Mucosa of rectum (tissue), 2 donors: ENCODE measurements around the gene SULT1A4.
"Not testable (repeated sequence)": the region's sequence is repeated elsewhere in the genome, so short reads cannot be mapped to it uniquely, and the experiment has no call there.

ENCODE experiments used
- H3K27ac ChIP-seq, 2 donors: one replicate each; pipeline ENCODE4 v1.7.0; 2013; ENCODE audit warnings: inconsistent platforms in 2 of 2, low read depth in 2 of 2, low read length in 2 of 2
- H3K27me3 ChIP-seq, 2 donors: one replicate each; pipeline ENCODE4 v1.7.0; 2013; ENCODE audit warnings: low read length in 2 of 2; ENCODE audit not compliant: control insufficient read depth in 2 of 2, insufficient read depth in 2 of 2
- H3K36me3 ChIP-seq, 2 donors: one replicate each; pipeline ENCODE4 v1.7.0; 2013; ENCODE audit warnings: low read length in 2 of 2; ENCODE audit not compliant: control insufficient read depth in 2 of 2, insufficient read depth in 2 of 2
- H3K4me1 ChIP-seq, 2 donors: one replicate each; pipeline ENCODE4 v1.7.0; 2013; ENCODE audit warnings: low read length in 2 of 2, mild to moderate bottlenecking in 1 of 2; ENCODE audit not compliant: control insufficient read depth in 2 of 2, insufficient read depth in 2 of 2
- H3K4me3 ChIP-seq, 2 donors: one replicate each; pipeline ENCODE4 v1.7.0; 2013; ENCODE audit warnings: low read length in 2 of 2
- H3K9ac ChIP-seq, 2 donors: one replicate each; pipeline ENCODE4 v1.7.0; 2013; ENCODE audit warnings: low read length in 2 of 2, low read depth in 1 of 2, mild to moderate bottlenecking in 1 of 2
- H3K9me3 ChIP-seq, 2 donors: one replicate each; pipeline ENCODE4 v1.7.0; 2013; ENCODE audit warnings: low read length in 2 of 2; ENCODE audit not compliant: control insufficient read depth in 2 of 2
- donor health status: healthy.
- donor health status: Normal muscosa, but diverticular disease.

Gene SULT1A4

DNA sequence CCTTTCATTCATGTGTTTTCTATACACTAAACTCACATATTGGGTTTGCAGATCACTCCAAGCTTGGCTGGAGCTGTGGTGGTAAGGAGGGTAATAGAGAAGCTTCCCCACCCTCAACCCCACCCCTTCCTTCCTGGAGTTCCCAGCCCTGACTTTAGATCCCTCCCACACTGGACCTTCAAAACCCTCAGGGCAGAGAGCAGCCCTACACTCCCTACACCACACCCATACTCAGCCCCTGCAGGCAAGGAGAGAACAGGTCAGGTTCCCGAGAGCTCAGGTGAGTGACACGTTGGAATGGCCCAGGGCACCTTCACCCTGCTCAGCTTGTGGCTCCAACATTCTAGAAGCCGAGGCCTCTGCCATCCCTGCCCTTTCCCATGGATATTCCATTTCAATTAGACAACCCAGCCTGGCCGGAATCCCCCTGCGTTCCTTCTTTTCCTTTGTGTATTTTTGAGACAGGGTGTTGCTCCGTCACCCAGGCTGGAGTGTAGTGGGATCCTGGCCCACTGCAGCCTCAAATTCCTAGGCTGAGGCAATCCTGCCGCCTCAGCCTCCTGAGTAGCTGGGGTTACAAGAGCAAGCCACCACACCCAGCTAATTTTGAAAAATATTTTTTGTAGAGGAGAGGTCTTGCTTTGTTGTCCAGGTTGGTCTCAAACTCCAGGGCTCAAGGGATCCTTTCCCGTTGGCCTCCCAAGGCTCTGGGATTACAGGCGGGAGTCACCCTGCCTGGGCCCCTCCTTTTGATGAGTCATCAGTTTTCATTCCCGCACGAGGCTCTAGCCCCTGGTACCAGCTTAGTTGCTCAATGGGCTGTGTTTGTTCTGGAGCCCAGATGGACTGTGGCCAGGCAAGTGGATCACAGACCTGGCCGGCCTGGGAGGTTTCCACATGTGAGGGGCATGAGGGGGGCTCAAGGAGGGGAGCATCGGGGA lies at the start of gene SULT1A4:
TSS of gene SULT1A4 (plus strand) at position 208 of the 941 bp plus-strand sequence. CDS start 1,473 bp downstream, outside the sequence.
- not testable (repeated sequence) for H3K4me3 ChIP-seq, H3K27me3 ChIP-seq, H3K27ac ChIP-seq, H3K4me1 ChIP-seq, H3K9ac ChIP-seq, H3K9me3 ChIP-seq, H3K36me3 ChIP-seq

DNA sequence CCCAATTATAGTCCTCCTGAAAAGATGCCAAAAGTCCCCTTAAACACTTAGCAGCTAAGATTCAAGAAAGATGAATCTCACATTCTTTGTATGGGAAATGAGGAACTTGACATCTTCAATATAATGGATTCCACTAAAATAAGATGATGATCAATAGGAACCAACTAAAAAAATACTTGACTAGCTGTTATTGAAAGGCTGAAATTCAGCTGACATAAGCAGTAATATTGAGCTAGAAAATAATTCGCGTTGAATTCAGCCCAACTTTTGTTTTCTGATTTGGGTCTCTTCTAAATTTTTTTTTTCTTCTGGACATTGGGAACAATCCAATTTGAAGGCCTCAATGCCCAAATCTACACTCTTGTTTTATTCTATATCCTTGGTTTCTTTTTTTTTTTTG lies 36.1 kb upstream of the SULT1A4 start:
- not testable (repeated sequence) for H3K9me3 ChIP-seq, H3K4me1 ChIP-seq, H3K27me3 ChIP-seq, H3K36me3 ChIP-seq, H3K9ac ChIP-seq, H3K4me3 ChIP-seq, H3K27ac ChIP-seq

DNA sequence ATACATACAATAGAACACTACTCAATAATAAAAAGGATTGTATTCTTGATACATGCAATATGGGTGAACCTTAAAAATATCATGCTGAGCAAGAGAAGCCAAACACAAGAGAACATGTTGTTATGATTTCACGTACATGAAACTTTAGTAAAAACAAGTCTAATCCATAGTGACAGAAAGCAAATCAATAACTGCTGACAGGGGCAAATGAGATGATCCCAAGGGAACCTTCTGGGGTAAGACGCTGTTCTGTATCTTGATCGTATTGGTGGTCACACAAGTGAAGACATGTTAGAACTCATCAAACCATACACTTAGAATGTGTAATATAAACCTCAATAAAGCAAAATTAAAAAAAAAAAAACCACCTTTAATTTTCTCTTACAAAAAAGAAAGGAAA lies 34.3 kb upstream of the SULT1A4 start:
- H3K4me1 ChIP-seq, H3K9me3 ChIP-seq, H3K27ac ChIP-seq, H3K9ac ChIP-seq, H3K4me3 ChIP-seq, H3K27me3 ChIP-seq, H3K36me3 ChIP-seq: not testable (repeated sequence)

DNA sequence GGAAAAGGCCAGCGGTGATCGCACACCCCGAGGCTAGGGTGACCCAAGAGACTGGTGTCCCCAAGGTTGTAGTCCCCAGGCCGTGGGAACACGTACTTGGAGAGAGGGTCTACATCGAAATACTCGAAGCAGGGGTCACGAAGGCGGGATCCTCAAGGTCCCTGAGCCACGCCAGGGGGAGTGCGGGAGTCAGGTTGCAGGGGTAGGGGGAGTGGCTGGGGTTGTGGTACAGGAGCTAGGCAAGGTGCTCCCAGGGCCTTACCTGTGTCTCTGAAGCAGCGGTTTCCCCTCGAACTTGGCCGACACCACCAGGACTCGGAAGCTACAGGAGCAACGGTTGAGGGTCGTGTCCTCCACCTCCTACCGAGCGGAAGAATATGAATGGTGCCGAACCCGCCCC lies 6.0 kb upstream of the SULT1A4 start:
- H3K4me3 ChIP-seq, H3K27ac ChIP-seq, H3K4me1 ChIP-seq, H3K36me3 ChIP-seq, H3K9me3 ChIP-seq, H3K27me3 ChIP-seq, H3K9ac ChIP-seq: not testable (repeated sequence)

DNA sequence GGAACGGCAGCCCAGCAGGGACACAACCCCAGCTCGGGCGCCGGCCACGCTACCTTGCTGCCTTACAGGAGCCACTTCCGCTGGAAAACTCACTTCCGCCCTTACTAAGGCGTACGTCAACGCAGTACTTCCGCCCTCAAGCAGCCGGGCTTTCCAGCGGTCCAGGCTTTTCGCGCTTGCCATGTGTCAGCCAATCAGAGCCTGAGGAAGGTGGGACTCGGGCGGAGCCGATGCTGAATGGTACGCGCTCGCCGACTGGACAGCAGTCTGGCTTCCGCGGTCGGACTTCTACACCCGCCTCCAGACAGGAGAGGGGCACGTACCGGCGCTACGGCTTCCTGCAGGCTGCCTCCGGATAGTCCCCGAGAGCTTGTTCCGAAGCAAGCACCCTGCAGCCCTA lies 5.4 kb upstream of the SULT1A4 start, which contains the start of the genes BOLA2 and SLX1B:
TSS of gene BOLA2 (minus strand) at position 83 of the 400 bp plus-strand sequence. CDS start 98 bp downstream, outside the sequence.
TSS of gene SLX1B (plus strand) at position 265 of the 400 bp plus-strand sequence.
- not testable (repeated sequence) for H3K4me1 ChIP-seq, H3K4me3 ChIP-seq, H3K36me3 ChIP-seq, H3K9me3 ChIP-seq, H3K27ac ChIP-seq, H3K9ac ChIP-seq, H3K27me3 ChIP-seq

DNA sequence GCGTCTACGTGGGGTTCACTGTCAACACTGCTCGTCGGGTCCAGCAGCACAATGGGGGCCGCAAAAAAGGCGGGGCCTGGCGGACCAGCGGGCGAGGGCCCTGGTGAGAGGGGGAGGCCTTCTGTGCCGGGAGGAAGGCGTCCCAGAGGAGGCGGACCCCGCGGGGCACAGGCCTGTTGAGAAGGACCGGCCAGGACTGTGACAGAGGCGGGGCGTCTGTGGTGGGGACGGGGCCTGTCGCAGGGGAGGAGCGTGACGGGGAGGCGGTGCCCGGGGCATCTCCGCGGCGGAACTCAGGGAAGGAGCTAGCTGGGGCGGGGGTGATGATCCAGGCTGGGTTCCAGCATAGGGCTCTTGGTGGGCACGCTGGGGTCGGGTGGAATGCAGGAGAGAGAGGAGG lies 4.9 kb upstream of the SULT1A4 start:
- H3K27me3 ChIP-seq, H3K4me3 ChIP-seq, H3K9me3 ChIP-seq, H3K27ac ChIP-seq, H3K9ac ChIP-seq, H3K36me3 ChIP-seq, H3K4me1 ChIP-seq: not testable (repeated sequence)

DNA sequence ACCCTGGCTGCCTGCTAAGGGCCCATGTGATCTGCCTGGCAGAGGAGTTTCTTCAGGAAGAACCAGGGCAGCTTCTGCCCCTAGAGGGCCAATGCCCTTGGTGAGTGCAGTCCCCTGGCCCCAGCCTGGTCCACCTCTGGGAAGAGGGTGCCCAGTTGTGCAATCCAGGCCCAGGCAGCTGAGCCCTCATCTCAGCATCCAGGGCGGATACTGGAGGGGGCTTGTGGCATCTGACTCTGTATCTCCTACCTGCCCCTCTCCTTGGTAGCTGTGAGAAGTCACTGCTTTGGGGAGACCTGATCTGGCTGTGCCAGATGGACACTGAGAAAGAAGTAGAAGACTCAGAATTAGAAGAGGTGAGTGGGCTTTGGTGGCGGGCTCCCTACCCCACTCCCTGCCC lies 2.1 kb upstream of the SULT1A4 start:
- not testable (repeated sequence) for H3K9ac ChIP-seq

DNA sequence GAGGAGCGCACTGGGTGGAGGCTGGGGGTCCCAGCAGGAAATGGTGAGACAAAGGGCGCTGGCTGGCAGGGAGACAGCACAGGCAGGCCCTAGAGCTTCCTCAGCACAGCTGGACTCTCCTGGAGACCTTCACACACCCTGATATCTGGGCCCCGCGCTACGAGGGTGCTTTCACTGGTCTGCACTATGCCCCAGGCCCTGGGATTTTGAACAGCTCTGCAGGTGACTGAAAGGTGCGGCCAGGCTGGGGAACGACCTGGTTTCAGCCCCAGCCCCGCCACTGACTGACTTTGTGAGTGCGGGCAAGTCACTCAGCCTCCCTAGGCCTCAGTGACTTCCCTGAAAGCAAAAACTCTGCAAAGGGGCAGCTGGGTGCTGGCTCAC lies 926 bp downstream of the SULT1A4 start:
- H3K27ac ChIP-seq, H3K27me3 ChIP-seq, H3K4me1 ChIP-seq, H3K36me3 ChIP-seq, H3K9me3 ChIP-seq, H3K4me3 ChIP-seq, H3K9ac ChIP-seq: not testable (repeated sequence)

More for the DNA sequence above, 2.1 kb upstream of the SULT1A4 start:
- H3K36me3 ChIP-seq, H3K27me3 ChIP-seq, H3K9me3 ChIP-seq, H3K27ac ChIP-seq, H3K4me1 ChIP-seq, H3K4me3 ChIP-seq: not testable (repeated sequence)

DNA sequence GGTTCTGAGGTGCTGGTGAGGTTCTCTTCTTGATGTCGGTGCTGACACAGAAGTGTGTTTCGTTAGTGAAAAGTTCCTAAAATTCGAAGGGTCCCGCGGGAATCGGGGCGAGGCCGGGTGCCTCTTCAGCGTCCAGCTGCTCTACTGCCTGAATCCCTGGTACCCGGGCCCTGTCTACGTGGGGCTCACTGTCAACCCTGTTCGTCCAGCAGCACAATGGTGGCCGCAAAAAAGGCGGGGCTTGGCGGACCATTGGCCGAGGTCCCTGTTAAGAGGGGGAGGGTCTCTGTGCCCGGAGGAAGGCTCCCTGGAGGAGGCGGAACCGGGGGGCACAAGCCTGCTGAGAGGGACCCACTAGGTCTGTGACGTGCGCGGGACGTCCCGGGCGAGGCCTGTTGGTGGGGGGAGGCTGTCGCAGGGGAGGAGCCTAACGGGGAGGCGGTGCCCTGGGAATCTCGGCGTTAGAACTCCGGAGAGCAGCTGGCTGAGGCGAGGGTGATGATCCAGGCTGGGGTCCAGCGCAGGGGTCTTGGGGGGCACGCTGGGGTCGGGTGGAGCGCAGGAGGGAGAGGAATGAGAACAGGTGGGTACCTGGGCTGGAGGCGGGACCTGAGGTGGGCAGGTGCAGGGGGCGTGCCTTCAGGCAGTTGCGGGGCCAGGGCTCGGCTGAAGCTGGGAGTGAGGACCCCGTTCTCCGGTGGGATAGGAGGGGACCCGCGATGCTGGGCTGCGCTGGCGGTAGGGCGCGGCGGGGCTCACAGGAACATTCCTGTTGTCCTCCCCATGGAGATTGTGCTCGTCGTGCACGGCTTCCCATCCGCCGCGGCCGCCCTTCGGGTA lies 6.5 kb downstream of the SULT1A4 start:
- H3K9me3 ChIP-seq, H3K9ac ChIP-seq, H3K27me3 ChIP-seq, H3K36me3 ChIP-seq, H3K27ac ChIP-seq, H3K4me3 ChIP-seq, H3K4me1 ChIP-seq: not testable (repeated sequence)

DNA sequence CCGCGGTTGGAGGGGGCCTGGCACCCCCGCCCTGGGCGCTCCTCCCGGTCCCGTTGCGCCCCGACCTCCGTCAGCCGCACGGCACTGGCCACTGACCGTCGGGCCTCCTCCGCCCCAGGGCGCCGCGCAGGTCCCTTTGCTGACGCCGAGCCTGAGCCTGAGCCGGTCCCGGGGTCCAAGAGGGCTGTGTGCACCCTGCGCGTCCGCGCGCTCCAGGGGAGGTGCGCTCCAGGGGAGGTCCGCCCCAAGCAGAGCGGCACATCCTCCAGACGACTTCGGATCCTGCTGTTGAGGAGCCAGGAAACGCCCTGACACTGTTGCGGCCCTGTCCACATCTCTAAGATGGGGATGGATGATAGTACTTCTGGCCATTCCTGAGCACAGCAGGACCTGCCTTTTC lies 7.2 kb downstream of the SULT1A4 start:
- not testable (repeated sequence) for H3K9me3 ChIP-seq, H3K27me3 ChIP-seq, H3K27ac ChIP-seq, H3K4me3 ChIP-seq, H3K36me3 ChIP-seq, H3K9ac ChIP-seq, H3K4me1 ChIP-seq
